Large intestine (tissue), 1 donor: ENCODE results near the gene ZNF225. TPM values are rescaled to one million over a fixed set of nuclear protein-coding genes. Genes with fewer than 3 reads are reported as not detected.

ENCODE experiments used
- polyA plus RNA-seq: library from polyadenylated mRNA; unstranded; fragments of 120-200 nt; gene quantifications from one replicate; pipeline ENCODE4 v1.2.1, GENCODE V29; 2013

The ZNF225 gene
- polyA plus RNA-seq, 1 donor = 6.8 TPM

Other genes with a start within 250 kb of the ZNF225 start
- gene ZNF404, start 229.4 kb upstream of the ZNF225 start, polyA plus RNA-seq = 10.4 TPM
- 17.7 TPM for gene ZNF45, start 178.1 kb upstream of the ZNF225 start, polyA plus RNA-seq
- 3.5 TPM for gene ZNF221, start 162.2 kb upstream of the ZNF225 start, polyA plus RNA-seq
- gene ZNF155, start 129.2 kb upstream of the ZNF225 start, polyA plus RNA-seq = 7.7 TPM
- gene ZNF230, start 110.4 kb upstream of the ZNF225 start, polyA plus RNA-seq = 5.7 TPM
- 6.7 TPM for gene ZNF222, start 88.0 kb upstream of the ZNF225 start, polyA plus RNA-seq
- gene ZNF223, start 61.4 kb upstream of the ZNF225 start, polyA plus RNA-seq = 16.9 TPM
- 5.0 TPM for gene ZNF284, start 41.2 kb upstream of the ZNF225 start, polyA plus RNA-seq
- 46.3 TPM for gene ZNF224, start 19.0 kb upstream of the ZNF225 start, polyA plus RNA-seq
- gene ZNF234, start 28.2 kb downstream of the ZNF225 start, polyA plus RNA-seq = 12.0 TPM
- gene ZNF226, start 51.7 kb downstream of the ZNF225 start, polyA plus RNA-seq = 26.7 TPM
- gene ZNF227, start 99.1 kb downstream of the ZNF225 start, polyA plus RNA-seq = 17.3 TPM
- 5.4 TPM for gene ZNF233, start 146.5 kb downstream of the ZNF225 start, polyA plus RNA-seq
- gene ZNF235, start 191.6 kb downstream of the ZNF225 start, polyA plus RNA-seq = 7.6 TPM
- 9.2 TPM for gene ZNF112, start 243.3 kb downstream of the ZNF225 start, polyA plus RNA-seq